ENCODE data around the gene PARPBP. TPM values are rescaled to one million over a fixed set of nuclear protein-coding genes. Genes with fewer than 3 reads are reported as not detected.

The PARPBP gene
- total and polyA plus RNA-seq, 2 of the 13 experiments (the other 11 are each of a cell fraction or from before 2014, with no cell fraction given): 6.7 to 28.4 TPM

DNA sequence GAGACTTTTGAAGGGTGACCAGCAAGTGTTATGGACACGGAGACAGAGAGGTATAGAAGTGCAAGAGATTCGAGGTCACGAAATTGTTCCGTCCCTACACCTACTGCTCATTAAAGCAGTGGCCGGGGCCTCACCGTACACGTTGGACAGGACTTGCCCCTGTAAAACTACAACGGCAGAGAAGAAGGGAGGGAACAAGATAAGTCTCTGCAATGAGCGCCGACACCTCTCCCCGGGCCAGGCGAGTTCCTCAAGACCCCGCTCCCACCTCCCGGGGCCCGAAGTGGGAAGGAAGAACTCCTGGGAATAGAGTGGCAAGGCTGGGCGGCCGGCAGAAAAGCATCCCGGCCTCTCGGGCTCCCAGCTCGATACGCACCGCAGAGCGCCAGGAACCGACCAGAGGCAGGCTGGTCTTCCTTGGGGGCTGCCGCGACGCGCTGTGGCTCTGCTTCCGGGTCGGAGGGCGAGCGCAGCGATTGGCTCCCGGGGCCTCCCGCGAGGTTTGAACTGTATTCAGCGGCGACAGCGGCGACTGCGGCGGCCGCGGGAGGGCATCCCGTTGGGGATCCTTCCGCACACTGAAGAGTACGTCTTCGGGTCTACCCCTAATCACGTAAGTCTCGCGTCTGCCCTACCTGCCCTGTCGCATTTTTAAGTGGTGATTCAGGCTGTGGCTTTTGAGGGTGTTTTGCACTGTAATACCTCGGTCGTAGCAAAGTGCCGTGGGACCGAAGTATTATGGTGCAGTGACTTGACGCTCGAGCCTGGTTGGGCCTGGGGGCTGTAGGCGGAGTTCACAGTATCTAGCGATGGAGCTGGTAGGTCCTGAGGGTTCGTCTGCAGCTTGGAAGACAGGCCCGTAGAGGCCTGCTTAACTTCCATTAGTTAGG, at the start of gene PARPBP, which contains the start of gene NUP37 (continued):
- TF ChIP-seq, protein P1, sequence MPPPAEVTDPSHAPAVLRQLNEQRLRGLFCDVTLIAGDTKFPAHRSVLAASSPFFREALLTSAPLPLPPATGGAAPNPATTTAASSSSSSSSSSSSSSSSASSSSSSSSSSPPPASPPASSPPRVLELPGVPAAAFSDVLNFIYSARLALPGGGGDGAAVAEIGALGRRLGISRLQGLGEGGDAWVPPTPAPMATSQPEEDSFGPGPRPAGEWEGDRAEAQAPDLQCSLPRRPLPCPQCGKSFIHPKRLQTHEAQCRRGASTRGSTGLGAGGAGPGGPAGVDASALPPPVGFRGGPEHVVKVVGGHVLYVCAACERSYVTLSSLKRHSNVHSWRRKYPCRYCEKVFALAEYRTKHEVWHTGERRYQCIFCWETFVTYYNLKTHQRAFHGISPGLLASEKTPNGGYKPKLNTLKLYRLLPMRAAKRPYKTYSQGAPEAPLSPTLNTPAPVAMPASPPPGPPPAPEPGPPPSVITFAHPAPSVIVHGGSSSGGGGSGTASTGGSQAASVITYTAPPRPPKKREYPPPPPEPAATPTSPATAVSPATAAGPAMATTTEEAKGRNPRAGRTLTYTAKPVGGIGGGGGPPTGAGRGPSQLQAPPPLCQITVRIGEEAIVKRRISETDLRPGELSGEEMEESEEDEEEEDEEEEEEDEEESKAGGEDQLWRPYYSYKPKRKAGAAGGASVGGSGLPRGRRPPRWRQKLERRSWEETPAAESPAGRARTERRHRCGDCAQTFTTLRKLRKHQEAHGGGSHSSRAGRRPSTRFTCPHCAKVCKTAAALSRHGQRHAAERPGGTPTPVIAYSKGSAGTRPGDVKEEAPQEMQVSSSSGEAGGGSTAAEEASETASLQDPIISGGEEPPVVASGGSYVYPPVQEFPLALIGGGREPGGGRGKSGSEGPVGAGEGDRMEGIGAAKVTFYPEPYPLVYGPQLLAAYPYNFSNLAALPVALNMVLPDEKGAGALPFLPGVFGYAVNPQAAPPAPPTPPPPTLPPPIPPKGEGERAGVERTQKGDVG (CRISPR knock-in tag; IDR thresholded peaks at IDR 0.05; ENCODE audit: borderline replicate concordance): peak; percentile 39; the same call in 1 of the 2 replicates
- TF ChIP-seq MAFK (conservative IDR thresholded peaks at IDR 0.05 in 1 of 2, IDR thresholded peaks at IDR 0.05 in 1 of 2; ENCODE audit: low read length in 2 of 2) (no peak), NFE2 (CRISPR knock-in tag; IDR thresholded peaks at IDR 0.05) (no peak), ZNF724P (CRISPR knock-in tag; IDR thresholded peaks at IDR 0.05; ENCODE audit: borderline replicate concordance) (peak; percentile 82), ZNF780A (CRISPR knock-in tag; IDR thresholded peaks at IDR 0.05) (no peak), CTCF (CRISPR knock-in tag; IDR thresholded peaks at IDR 0.05) (peak; percentile 41), ZNF460 (CRISPR knock-in tag; IDR thresholded peaks at IDR 0.05; ENCODE audit: borderline replicate concordance) (no peak), ZNF746 (CRISPR knock-in tag; IDR thresholded peaks at IDR 0.05) (no peak), ZSCAN30 (CRISPR knock-in tag; IDR thresholded peaks at IDR 0.05) (no peak), FOSL1 (CRISPR knock-in tag; IDR thresholded peaks at IDR 0.05; ENCODE audit: borderline replicate concordance) (0 out of 2 replicates have a peak, but pooled peaks have one; percentile 20), MIER3 (CRISPR knock-in tag; IDR thresholded peaks at IDR 0.05; ENCODE audit: borderline replicate concordance) (no peak), ZSCAN9 (CRISPR knock-in tag; IDR thresholded peaks at IDR 0.05; ENCODE audit: borderline replicate concordance) (peak; percentile 59; the same call in 1 of the 2 replicates), ZNF7 (CRISPR knock-in tag; IDR thresholded peaks at IDR 0.05) (0 out of 2 replicates have a peak, but pooled peaks have one; percentile 15), NR2F2 (IDR thresholded peaks at IDR 0.05; ENCODE audit: borderline replicate concordance, low read depth) (no peak), BRCA1 (CRISPR knock-in tag; IDR thresholded peaks at IDR 0.05) (0 out of 2 replicates have a peak, but pooled peaks have one; percentile 46), MZF1 (CRISPR knock-in tag; IDR thresholded peaks at IDR 0.05; ENCODE audit: borderline replicate concordance) (no peak), HDAC6 (IDR thresholded peaks at IDR 0.05; ENCODE audit: low read depth, low read length) (no peak), NFKBIZ (CRISPR knock-in tag; IDR thresholded peaks at IDR 0.05) (no peak), ZNF792 (CRISPR knock-in tag; IDR thresholded peaks at IDR 0.05) (peak; percentile 62; the same call in 1 of the 2 replicates)
- TF ChIP-seq, protein P2, sequence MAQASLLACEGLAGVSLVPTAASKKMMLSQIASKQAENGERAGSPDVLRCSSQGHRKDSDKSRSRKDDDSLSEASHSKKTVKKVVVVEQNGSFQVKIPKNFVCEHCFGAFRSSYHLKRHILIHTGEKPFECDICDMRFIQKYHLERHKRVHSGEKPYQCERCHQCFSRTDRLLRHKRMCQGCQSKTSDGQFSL (CRISPR knock-in tag; IDR thresholded peaks at IDR 0.05): no peak
- TF ChIP-seq, protein P3, sequence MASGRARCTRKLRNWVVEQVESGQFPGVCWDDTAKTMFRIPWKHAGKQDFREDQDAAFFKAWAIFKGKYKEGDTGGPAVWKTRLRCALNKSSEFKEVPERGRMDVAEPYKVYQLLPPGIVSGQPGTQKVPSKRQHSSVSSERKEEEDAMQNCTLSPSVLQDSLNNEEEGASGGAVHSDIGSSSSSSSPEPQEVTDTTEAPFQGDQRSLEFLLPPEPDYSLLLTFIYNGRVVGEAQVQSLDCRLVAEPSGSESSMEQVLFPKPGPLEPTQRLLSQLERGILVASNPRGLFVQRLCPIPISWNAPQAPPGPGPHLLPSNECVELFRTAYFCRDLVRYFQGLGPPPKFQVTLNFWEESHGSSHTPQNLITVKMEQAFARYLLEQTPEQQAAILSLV (CRISPR knock-in tag; IDR thresholded peaks at IDR 0.05; ENCODE audit: borderline replicate concordance): 0 out of 2 replicates have a peak, but pooled peaks have one; percentile 65
